ENCODE measurements around the gene VAMP2. TPM values are rescaled to one million over a fixed set of nuclear protein-coding genes. Genes with fewer than 3 reads are reported as not detected.

VAMP2 gene
- total RNA-seq, 1 experiment from 2014 or later = 5.0 TPM

- H3K9ac ChIP-seq (ENCODE audit: low read length) = no peak overlapping the region
- H3K36me3 ChIP-seq (ENCODE audit: low read depth, low read length) = no peaks in the 10 kb centered on the region
- H3K9me3 ChIP-seq (ENCODE audit: low read length) = no peaks in the 10 kb centered on the region
- no peak overlapping the region for H3K27ac ChIP-seq (ENCODE audit: low read length)
- H3F3A ChIP-seq (ENCODE audit: low read length, unreplicated experiment) = no peaks in the 10 kb centered on the region
- H3K79me2 ChIP-seq (ENCODE audit: low read length) = no peaks in the 10 kb centered on the region
- DNase-seq (no peak), ATAC-seq (no peak)
- H3K4me1 ChIP-seq (ENCODE audit: insufficient read depth, low read length) = no peaks in the 10 kb centered on the region
- no peak overlapping the region for H2AFZ ChIP-seq (ENCODE audit: low read length)
- ChIA-PET CTCF (no interaction called here), POLR2A (ENCODE audit: unreplicated experiment) (no interaction called here)
- H3K4me3 ChIP-seq (ENCODE audit: low read length) = no peak overlapping the region
- intact Hi-C loops (cut with micrococcal nuclease) = no loop called here
- H3K4me2 ChIP-seq (ENCODE audit: low read length) = no peak overlapping the region
- no TSS peak for BruUV-seq (replicated peaks)
- H3K9me2 ChIP-seq (replicated peaks; ENCODE audit: low read length) = no peaks in the 10 kb centered on the region
- H3K27me3 ChIP-seq (ENCODE audit: low read length) = no peaks in the 10 kb centered on the region
- TF ChIP-seq EZH2 (IDR thresholded peaks at IDR 0.05; ENCODE audit: low read length, unreplicated experiment) (no peak), CTCF (conservative IDR thresholded peaks at IDR 0.05; ENCODE audit: low read depth, low read length) (no peak), EZH2phosphoT487 (IDR thresholded peaks at IDR 0.05; ENCODE audit: borderline replicate concordance, low read length) (no peak)
- H4K20me1 ChIP-seq (ENCODE audit: low read length) = no peaks in the 10 kb centered on the region
Measured at GRCh38 chr17:8142887-8143580, 19.7 kb downstream of the VAMP2 start.

- Histone ChIP-seq H3K27ac (ENCODE audit: low read length) (no peak overlapping the region), H3K79me2 (ENCODE audit: low read length) (no peaks in the 10 kb centered on the region), H3K4me3 (ENCODE audit: low read length) (no peak overlapping the region), H3K9me2 (replicated peaks; ENCODE audit: low read length) (no peaks in the 10 kb centered on the region), H3K36me3 (ENCODE audit: low read depth, low read length) (no peaks in the 10 kb centered on the region), H2AFZ (ENCODE audit: low read length) (no peak overlapping the region), H3K4me2 (ENCODE audit: low read length) (no peak overlapping the region), H4K20me1 (ENCODE audit: low read length) (no peaks in the 10 kb centered on the region), H3K9me3 (ENCODE audit: low read length) (no peaks in the 10 kb centered on the region), H3K9ac (ENCODE audit: low read length) (no peak overlapping the region), H3K27me3 (ENCODE audit: low read length) (no peaks in the 10 kb centered on the region), H3F3A (ENCODE audit: low read length, unreplicated experiment) (no peaks in the 10 kb centered on the region), H3K4me1 (ENCODE audit: insufficient read depth, low read length) (peaks cover 5% of the 10 kb centered on the region)
- ChIA-PET CTCF (no interaction called here), POLR2A (ENCODE audit: unreplicated experiment) (no interaction called here)
- ATAC-seq (no peak), DNase-seq (no peak)
- intact Hi-C loops (cut with micrococcal nuclease) = no loop called here
- no TSS peak for BruUV-seq (replicated peaks)
- TF ChIP-seq EZH2phosphoT487 (IDR thresholded peaks at IDR 0.05; ENCODE audit: borderline replicate concordance, low read length) (no peak), CTCF (conservative IDR thresholded peaks at IDR 0.05; ENCODE audit: low read depth, low read length) (no peak), EZH2 (IDR thresholded peaks at IDR 0.05; ENCODE audit: low read length, unreplicated experiment) (no peak)
Measured at GRCh38 chr17:8142158-8142886, 20.4 kb downstream of the VAMP2 start.

GRCh38 chr17:8141741-8142140, 21.0 kb downstream of the VAMP2 start:
- no peak overlapping the region for H2AFZ ChIP-seq (ENCODE audit: low read length)
- DNase-seq (no peak), ATAC-seq (no peak)
- CTCF ChIA-PET = no interaction called here
- no peak overlapping the region for H3K4me3 ChIP-seq (ENCODE audit: low read length)
- no peaks in the 10 kb centered on the region for H3K9me2 ChIP-seq (replicated peaks; ENCODE audit: low read length)
- H3K79me2 ChIP-seq (ENCODE audit: low read length) = no peaks in the 10 kb centered on the region
- intact Hi-C loops (cut with micrococcal nuclease) = no loop called here
- no peak overlapping the region for H3K9ac ChIP-seq (ENCODE audit: low read length)
- no peaks in the 10 kb centered on the region for H3F3A ChIP-seq (ENCODE audit: low read length, unreplicated experiment)
- no peaks in the 10 kb centered on the region for H3K27me3 ChIP-seq (ENCODE audit: low read length)
- BruUV-seq (replicated peaks) = no TSS peak
- no peaks in the 10 kb centered on the region for H4K20me1 ChIP-seq (ENCODE audit: low read length)
- H3K36me3 ChIP-seq (ENCODE audit: low read depth, low read length) = no peaks in the 10 kb centered on the region
- no peak for TF ChIP-seq EZH2 (IDR thresholded peaks at IDR 0.05; ENCODE audit: low read length, unreplicated experiment)
- no peak overlapping the region for H3K27ac ChIP-seq (ENCODE audit: low read length)
- H3K4me2 ChIP-seq (ENCODE audit: low read length) = no peak overlapping the region
- POLR2A ChIA-PET (ENCODE audit: unreplicated experiment) = no interaction called here
- H3K9me3 ChIP-seq (ENCODE audit: low read length) = no peaks in the 10 kb centered on the region
- peaks cover 6% of the 10 kb centered on the region for H3K4me1 ChIP-seq (ENCODE audit: insufficient read depth, low read length)

All from PC-3 (cell line).